ENCODE measurements around the gene CX3CL1. TPM values are rescaled to one million over a fixed set of nuclear protein-coding genes. Genes with fewer than 3 reads are reported as not detected.

CX3CL1 gene
- total and polyA plus RNA-seq, 2 of the 13 experiments (the other 11 are each of a cell fraction or from before 2014, with no cell fraction given): 57.3 to 60.8 TPM

GRCh38 chr16:57377080-57377841, 5.0 kb downstream of the CX3CL1 start (continued):
- TF ChIP-seq AKNA (CRISPR knock-in tag; IDR thresholded peaks at IDR 0.05; ENCODE audit: borderline replicate concordance): no peak
- TF ChIP-seq PAWR (CRISPR knock-in tag; IDR thresholded peaks at IDR 0.05; ENCODE audit: borderline replicate concordance): no peak
- no peak for TF ChIP-seq HES4 (CRISPR knock-in tag; IDR thresholded peaks at IDR 0.05; ENCODE audit: borderline replicate concordance)
- no peak for TF ChIP-seq PBX2 (CRISPR knock-in tag; IDR thresholded peaks at IDR 0.05)
- TF ChIP-seq KDM2A (CRISPR knock-in tag; IDR thresholded peaks at IDR 0.05; ENCODE audit: borderline replicate concordance, low read depth): no peak
- TF ChIP-seq NFE2L2 (IDR thresholded peaks at IDR 0.05; ENCODE audit: low read length): no peak
- no peak for TF ChIP-seq KDM5A (IDR thresholded peaks at IDR 0.05; ENCODE audit: borderline replicate concordance, low read length)
- no peak for TF ChIP-seq GTF3A (CRISPR knock-in tag; conservative IDR thresholded peaks at IDR 0.05)
- no peak for TF ChIP-seq ZNF549 (CRISPR knock-in tag; IDR thresholded peaks at IDR 0.05)
- no peak for TF ChIP-seq JUNB (CRISPR knock-in tag; IDR thresholded peaks at IDR 0.05; ENCODE audit: borderline replicate concordance)
- no peak for TF ChIP-seq ZFAT (CRISPR knock-in tag; conservative IDR thresholded peaks at IDR 0.05)
- no peak for TF ChIP-seq ESRRA (CRISPR knock-in tag; IDR thresholded peaks at IDR 0.05; ENCODE audit: low read depth)
- no peak for TF ChIP-seq ZNF556 (CRISPR knock-in tag; IDR thresholded peaks at IDR 0.05; ENCODE audit: borderline replicate concordance)
- TF ChIP-seq CREBL2 (CRISPR knock-in tag; IDR thresholded peaks at IDR 0.05; ENCODE audit: borderline replicate concordance): no peak
- no peak for TF ChIP-seq MEIS1 (CRISPR knock-in tag; IDR thresholded peaks at IDR 0.05; ENCODE audit: borderline replicate concordance)
- TF ChIP-seq NFKBIZ (CRISPR knock-in tag; IDR thresholded peaks at IDR 0.05): no peak
- TF ChIP-seq LCORL (IDR thresholded peaks at IDR 0.05): no peak
- peak; percentile 76; the same call in 1 of the 2 replicates for TF ChIP-seq LCORL (CRISPR knock-in tag; IDR thresholded peaks at IDR 0.05)
- TF ChIP-seq ZNF776 (CRISPR knock-in tag; IDR thresholded peaks at IDR 0.05): no peak
- TF ChIP-seq ARID5B (CRISPR knock-in tag; IDR thresholded peaks at IDR 0.05): peak; percentile 73; the same call in 1 of the 2 replicates

All from HepG2 (cell line).